Lower leg skin (tissue), 3 donors: Measurements from ENCODE around the gene CCDC74B.
"Not testable (repeated sequence)": the region's sequence is repeated elsewhere in the genome, so short reads cannot be mapped to it uniquely, and the experiment has no call there.

ENCODE experiments used
- CTCF ChIP-seq, 3 donors: fragments of 450-650 bp; IDR thresholded peaks; one replicate each; pipeline ENCODE4 v1.5.1; 2016; ENCODE audit warnings: antibody characterized with exemption in 3 of 3, mild to moderate bottlenecking in 3 of 3, moderate library complexity in 2 of 3
- POLR2A ChIP-seq, 2 donors: fragments of 450-650 bp; IDR thresholded peaks; one replicate each; pipeline ENCODE4 v1.6.1; 2016 to 2017; ENCODE audit warnings: antibody characterized with exemption in 2 of 2, mild to moderate bottlenecking in 1 of 2, moderate library complexity in 1 of 2

GRCh38 chr2:130193824-130194223 lies 48.9 kb upstream of the CCDC74B start:
- not testable (repeated sequence) for TF ChIP-seq CTCF, POLR2A (IDR thresholded peaks at IDR 0.05)
